ENCODE data around the gene KRT33B. TPM values are rescaled to one million over a fixed set of nuclear protein-coding genes. Genes with fewer than 3 reads are reported as not detected.

KRT33B gene
- total RNA-seq, 1 experiment from 2014 or later, result not detected

- Histone ChIP-seq H3K4me1 (ENCODE audit: control insufficient read depth, insufficient read depth, low read length) (no peaks in the 10 kb centered on the region), H3K9me3 (ENCODE audit: control insufficient read depth, insufficient read depth, low read depth, low read length) (no peaks in the 10 kb centered on the region), H3K27me3 (ENCODE audit: control insufficient read depth, insufficient read depth, low read length) (no peaks in the 10 kb centered on the region), H3K36me3 (ENCODE audit: control insufficient read depth, insufficient read depth, low read length) (no peaks in the 10 kb centered on the region), H3K4me3 (ENCODE audit: low read depth in 2 of 2, low read length in 2 of 2) (no peak overlapping the region), H3K27ac (ENCODE audit: low read length) (no peak overlapping the region)
- TF ChIP-seq CTCF (IDR thresholded peaks at IDR 0.05), result no peak
- TF ChIP-seq TCF7L2 (IDR thresholded peaks at IDR 0.05; ENCODE audit: low read depth, low read length), result no peak
- TF ChIP-seq POLR2AphosphoS5 (IDR thresholded peaks at IDR 0.05; ENCODE audit: low read depth, low read length), result no peak
- no peak for TF ChIP-seq REST (IDR thresholded peaks at IDR 0.05; ENCODE audit: insufficient read depth in 1 of 2, low read depth in 2 of 2, low read length in 1 of 2)
- TF ChIP-seq SIN3A (IDR thresholded peaks at IDR 0.05; ENCODE audit: borderline replicate concordance, insufficient read depth, low read depth, low read length), result no peak
- ChIA-PET CTCF (no interaction called here), POLR2A (no interaction called here)
- no peak for ATAC-seq
- DNase-seq (ENCODE audit: low read depth, low spot score), result no peak
- in situ Hi-C loops (cut with HindIII; ENCODE audit: low pct_unique_long_range_greater_than_20kb, low sequenced_read_pairs), result no loop called here
- intact Hi-C loops (cut with micrococcal nuclease; ENCODE audit: unreplicated experiment), result loop anchor here (10.0 kb wide), 1 partner anchor 337 kb away; no protein-coding TSS in a partner anchor
- BruUV-seq (replicated peaks), result no TSS peak
Observed at GRCh38 chr17:41327411-41328120, 42.0 kb downstream of the KRT33B start.

- POLR2A ChIA-PET, result interaction anchor here (0.6 kb wide), 1 partner anchor 466 kb away, joined by 3 read pairs; no protein-coding TSS in a partner anchor
- in situ Hi-C loops (cut with HindIII; ENCODE audit: low pct_unique_long_range_greater_than_20kb, low sequenced_read_pairs), result no loop called here
- ATAC-seq (no peak), DNase-seq (ENCODE audit: low read depth, low spot score) (no peak)
- intact Hi-C loops (cut with micrococcal nuclease; ENCODE audit: unreplicated experiment), result loop anchor here (10.0 kb wide), 1 partner anchor 338 kb away; no protein-coding TSS in a partner anchor
- Histone ChIP-seq H3K9me3 (ENCODE audit: control insufficient read depth, insufficient read depth, low read depth, low read length) (no peaks in the 10 kb centered on the region), H3K36me3 (ENCODE audit: control insufficient read depth, insufficient read depth, low read length) (no peaks in the 10 kb centered on the region), H3K4me1 (ENCODE audit: control insufficient read depth, insufficient read depth, low read length) (no peaks in the 10 kb centered on the region), H3K27me3 (ENCODE audit: control insufficient read depth, insufficient read depth, low read length) (no peaks in the 10 kb centered on the region), H3K27ac (ENCODE audit: low read length) (no peak overlapping the region; the same call in 1 of the 2 replicates), H3K4me3 (ENCODE audit: low read depth in 2 of 2, low read length in 2 of 2) (no peak overlapping the region)
- TF ChIP-seq CTCF (IDR thresholded peaks at IDR 0.05) (no peak), TCF7L2 (IDR thresholded peaks at IDR 0.05; ENCODE audit: low read depth, low read length) (no peak), REST (IDR thresholded peaks at IDR 0.05; ENCODE audit: insufficient read depth in 1 of 2, low read depth in 2 of 2, low read length in 1 of 2) (no peak), POLR2AphosphoS5 (IDR thresholded peaks at IDR 0.05; ENCODE audit: low read depth, low read length) (no peak), SIN3A (IDR thresholded peaks at IDR 0.05; ENCODE audit: borderline replicate concordance, insufficient read depth, low read depth, low read length) (no peak)
- CTCF ChIA-PET, result interaction anchor here (0.6 kb wide), 1 partner anchor 432 kb away, joined by 3 read pairs; no protein-coding TSS in a partner anchor
- BruUV-seq (replicated peaks), result no TSS peak
Observed at GRCh38 chr17:41326173-41327145, 43.2 kb downstream of the KRT33B start.

Measured in Panc1 (cell line).